ENCODE results near the gene HACD2. TPM values are rescaled to one million over a fixed set of nuclear protein-coding genes. Genes with fewer than 3 reads are reported as not detected.

The HACD2 gene
- total and polyA plus RNA-seq, 10 of the 15 experiments (the other 5 are each of a cell fraction or from before 2014, with no cell fraction given) = 9.1 to 30.0 (median 18.8) TPM

GRCh38 chr3:123620343-123620742 lies 35.5 kb upstream of the HACD2 start:
- Histone ChIP-seq H3K79me2 (ENCODE audit: control insufficient read depth, insufficient read depth, low read length) (no peaks in the 10 kb centered on the region), H3K4me2 (ENCODE audit: control insufficient read depth, insufficient read depth) (no peak overlapping the region), H4K20me1 (ENCODE audit: control insufficient read depth, insufficient read depth) (no peaks in the 10 kb centered on the region), H3K36me3 (ENCODE audit: control insufficient read depth in 2 of 2, insufficient read depth in 2 of 2, low read length in 1 of 2) (no peaks in the 10 kb centered on the region), H3K9me3 (replicated peaks; ENCODE audit: control insufficient read depth, insufficient read depth, low read length) (no peaks in the 10 kb centered on the region), H3K27me3 (replicated peaks in 1 of 2; ENCODE audit: control insufficient read depth in 2 of 2, insufficient read depth in 2 of 2, low read length in 1 of 2) (no peaks in the 10 kb centered on the region), H3K27ac (ENCODE audit: control insufficient read depth, insufficient read depth) (no peak overlapping the region), H3K9ac (ENCODE audit: control insufficient read depth, insufficient read depth, low read length) (no peak overlapping the region), H3K4me1 (ENCODE audit: control insufficient read depth, insufficient read depth, low read length) (no peaks in the 10 kb centered on the region), H3K4me3 (no peak overlapping the region), H2AFZ (ENCODE audit: control insufficient read depth, low read depth, low read length) (no peak overlapping the region)
- FAIRE-seq (no peak), DNase-seq (ENCODE audit: low read depth, low spot score) (no peak), ATAC-seq (no peak)
- POLR2A ChIA-PET = no interaction called here
- SMC1A ChIA-PET (ENCODE audit: uncharacterized antibody, unreplicated experiment) = interaction anchor here (0.9 kb wide), 1 partner anchor 15 kb away, joined by 3 read pairs; no protein-coding TSS in a partner anchor
- RAD21 ChIA-PET (ENCODE audit: unreplicated experiment) = no interaction called here
- TF ChIP-seq ATF3 (IDR thresholded peaks at IDR 0.05; ENCODE audit: borderline replicate concordance, extremely low read depth, low read depth, low read length) (no peak), NFIC (IDR thresholded peaks at IDR 0.05; ENCODE audit: low read depth, low read length) (no peak), SP1 (IDR thresholded peaks at IDR 0.05; ENCODE audit: low read depth, low read length) (no peak), ZNF24 (IDR thresholded peaks at IDR 0.05) (no peak), BCL11A (IDR thresholded peaks at IDR 0.05; ENCODE audit: low read depth, low read length) (no peak), PAX8 (IDR thresholded peaks at IDR 0.05) (no peak), CEBPB (IDR thresholded peaks at IDR 0.05; ENCODE audit: borderline replicate concordance in 1 of 2, low read depth in 2 of 2, low read length in 2 of 2) (no peak), POLR2AphosphoS5 (IDR thresholded peaks at IDR 0.05; ENCODE audit: low read length) (no peak), SMAD1 (IDR thresholded peaks at IDR 0.05; ENCODE audit: low read depth, partially characterized antibody) (no peak), SPI1 (IDR thresholded peaks at IDR 0.05; ENCODE audit: borderline replicate concordance, insufficient read depth, low read depth, low read length) (no peak), USF1 (IDR thresholded peaks at IDR 0.05; ENCODE audit: borderline replicate concordance, extremely low read length, insufficient read depth, low read depth, low read length) (no peak), SRF (IDR thresholded peaks at IDR 0.05; ENCODE audit: low read depth in 2 of 2, low read length in 2 of 2) (no peak), E2F8 (IDR thresholded peaks at IDR 0.05; ENCODE audit: low read depth, partially characterized antibody) (no peak), RFX5 (IDR thresholded peaks at IDR 0.05; ENCODE audit: low read depth, low read length) (no peak)
- intact Hi-C loops (cut with micrococcal nuclease; ENCODE audit: unreplicated experiment) (no loop called here), in situ Hi-C loops (cut with MboI) (no loop called here)
- CTCF ChIA-PET = interaction anchor here (0.8 to 1.9 kb wide), 4 partner anchors 10 to 103 kb away, joined by 3 to 9 read pairs (median 4); no protein-coding TSS in a partner anchor
- BruUV-seq (replicated peaks) = no TSS peak
- WGBS (ENCODE audit: insufficient coverage, insufficient replicate concordance, low lambda C conversion rate, missing lambda C conversion rate) = 92% methylated on average over 8 of the region's 8 CpGs
